Upper lobe of right lung (tissue), 1 donor: ENCODE results near the gene POLQ. TPM values are rescaled to one million over a fixed set of nuclear protein-coding genes. Genes with fewer than 3 reads are reported as not detected.

ENCODE experiments used
- ATAC-seq: fragments of 200-7000 bp; cut with Tn5 transposase; one replicate; pipeline ENCODE4 v1.9.1; 2020; ENCODE audit warnings: mild to moderate bottlenecking, moderate library complexity
- DNase-seq: peaks from one replicate; pipeline ENCODE4 v3.0.0-alpha.2; 2020
- H3K27ac ChIP-seq: fragments of 200-600 bp; one replicate; pipeline ENCODE4 v1.8.0; 2022
- H3K27me3 ChIP-seq: fragments of 200-600 bp; one replicate; pipeline ENCODE4 v1.8.0; 2022; ENCODE audit warnings: mild to moderate bottlenecking
- H3K36me3 ChIP-seq: fragments of 200-600 bp; one replicate; pipeline ENCODE4 v1.8.0; 2022
- H3K4me1 ChIP-seq: fragments of 200-600 bp; one replicate; pipeline ENCODE4 v1.8.0; 2022
- H3K4me3 ChIP-seq: fragments of 200-600 bp; one replicate; pipeline ENCODE4 v1.8.0; 2022; ENCODE audit warnings: mild to moderate bottlenecking
- H3K9me3 ChIP-seq: fragments of 200-600 bp; one replicate; pipeline ENCODE4 v1.8.0; 2022
- CTCF ChIP-seq: fragments of 200-600 bp; IDR thresholded peaks from one replicate; pipeline ENCODE4 v1.8.0; 2022; ENCODE audit warnings: antibody characterized with exemption
- intact Hi-C: fragments of 100-400 bp; cut with DNase I; formaldehyde crosslinking; loops from one replicate; pipeline ENCODE4 v1.11.0; 2022
- total RNA-seq: library from RNA; stranded (reverse); fragmentation: NEBNext Ultra II Directional; extraction: Animal tissue kit (Norgen Biotek cat#: 25700); gene quantifications from one replicate; pipeline ENCODE4 v1.2.1, GENCODE V29; 2021
- donor health status: DM: no; HTN: yes; CAD: no; lungs with severe emphysema.

POLQ gene
- total RNA-seq, 1 donor from 2014 or later = 0.55 TPM

GRCh38 chr3:121517953-121518655, 27.7 kb downstream of the POLQ start:
- no peak overlapping the region for H3K4me3 ChIP-seq
- no peak for ATAC-seq
- H3K36me3 ChIP-seq = no peaks in the 10 kb centered on the region
- H3K27ac ChIP-seq = no peak overlapping the region
- intact Hi-C loops = no loop called here
- no peaks in the 10 kb centered on the region for H3K4me1 ChIP-seq
- H3K9me3 ChIP-seq = peaks cover 5% of the 10 kb centered on the region
- DNase-seq = no peak
- TF ChIP-seq CTCF = no peak
- H3K27me3 ChIP-seq = no peaks in the 10 kb centered on the region

GRCh38 chr3:121515862-121516261, 29.9 kb downstream of the POLQ start:
- Histone ChIP-seq H3K4me1 (no peaks in the 10 kb centered on the region), H3K36me3 (no peaks in the 10 kb centered on the region), H3K4me3 (no peak overlapping the region), H3K27me3 (no peaks in the 10 kb centered on the region), H3K9me3 (peaks cover 5% of the 10 kb centered on the region), H3K27ac (no peak overlapping the region)
- intact Hi-C loops = no loop called here
- DNase-seq (no peak), ATAC-seq (no peak)
- TF ChIP-seq CTCF = no peak

- Histone ChIP-seq H3K9me3 (peaks cover 5% of the 10 kb centered on the region), H3K4me1 (no peaks in the 10 kb centered on the region), H3K27me3 (no peaks in the 10 kb centered on the region), H3K36me3 (no peaks in the 10 kb centered on the region), H3K27ac (no peak overlapping the region), H3K4me3 (no peak overlapping the region)
- DNase-seq (no peak), ATAC-seq (no peak)
- intact Hi-C loops = no loop called here
- no peak for TF ChIP-seq CTCF
These were observed 30.5 kb downstream of the POLQ start for GRCh38 chr3:121515313-121515712.

- H3K4me1 ChIP-seq = no peaks in the 10 kb centered on the region
- intact Hi-C loops = no loop called here
- DNase-seq = no peak
- H3K4me3 ChIP-seq = no peak overlapping the region
- H3K27me3 ChIP-seq = no peaks in the 10 kb centered on the region
- H3K9me3 ChIP-seq = peaks cover 5% of the 10 kb centered on the region
- no peak for TF ChIP-seq CTCF
- H3K36me3 ChIP-seq = no peaks in the 10 kb centered on the region
- ATAC-seq = no peak
- H3K27ac ChIP-seq = no peak overlapping the region
These were observed 31.3 kb downstream of the POLQ start for GRCh38 chr3:121514496-121514895.

GRCh38 chr3:121508389-121508788, 37.4 kb downstream of the POLQ start:
- H3K27ac ChIP-seq = no peak overlapping the region
- no peaks in the 10 kb centered on the region for H3K4me1 ChIP-seq
- DNase-seq (no peak), ATAC-seq (no peak)
- H3K9me3 ChIP-seq = no peaks in the 10 kb centered on the region
- no peaks in the 10 kb centered on the region for H3K27me3 ChIP-seq
- no peak overlapping the region for H3K4me3 ChIP-seq
- no peaks in the 10 kb centered on the region for H3K36me3 ChIP-seq
- intact Hi-C loops = no loop called here
- TF ChIP-seq CTCF = no peak

GRCh38 chr3:121505256-121505655, 40.5 kb downstream of the POLQ start:
- H3K27ac ChIP-seq = no peak overlapping the region
- H3K27me3 ChIP-seq = no peaks in the 10 kb centered on the region
- no peak for ATAC-seq
- no peaks in the 10 kb centered on the region for H3K9me3 ChIP-seq
- no peaks in the 10 kb centered on the region for H3K36me3 ChIP-seq
- H3K4me3 ChIP-seq = no peak overlapping the region
- no peak for TF ChIP-seq CTCF
- no peak for DNase-seq
- no peaks in the 10 kb centered on the region for H3K4me1 ChIP-seq
- intact Hi-C loops = no loop called here
